Measurements from ENCODE around the gene CDH4. TPM values are rescaled to one million over a fixed set of nuclear protein-coding genes. Genes with fewer than 3 reads are reported as not detected.

CDH4 gene
- total RNA-seq, 1 donor from 2014 or later = not detected

- CTCF ChIA-PET = interaction anchor here (0.9 kb wide), 1 partner anchor 13 kb away, joined by 3 read pairs; no protein-coding TSS in a partner anchor
- H3K27me3 Mint-ChIP-seq = peaks cover 11% of the 10 kb centered on the region
Observed at GRCh38 chr20:61912665-61913422, 660.8 kb downstream of the CDH4 start.

GRCh38 chr20:61913423-61914225, 661.6 kb downstream of the CDH4 start:
- peaks cover 11% of the 10 kb centered on the region for H3K27me3 Mint-ChIP-seq
- no peaks in the 10 kb centered on the region for H3K9me3 Mint-ChIP-seq
- H3K27ac Mint-ChIP-seq = no peak overlapping the region
- no peaks in the 10 kb centered on the region for H3K36me3 Mint-ChIP-seq (ENCODE audit: low read depth)
- ChIA-PET POLR2A (no interaction called here), CTCF (no interaction called here)
- ATAC-seq (ENCODE audit: low read depth) = no peak
- peaks cover 14% of the 10 kb centered on the region for H3K4me1 Mint-ChIP-seq
- TF ChIP-seq CTCF (IDR thresholded peaks at IDR 0.05) = no peak
- DNase-seq = no peak
- intact Hi-C loops (cut with micrococcal nuclease) = no loop called here
- H3K4me3 Mint-ChIP-seq = no peak overlapping the region

More at GRCh38 chr20:61912665-61913422, 660.8 kb downstream of the CDH4 start:
- DNase-seq (no peak), ATAC-seq (ENCODE audit: low read depth) (peak; percentile 75)
- H3K27ac Mint-ChIP-seq = no peak overlapping the region
- intact Hi-C loops (cut with micrococcal nuclease) = no loop called here
- peaks cover 14% of the 10 kb centered on the region for H3K4me1 Mint-ChIP-seq
- no peaks in the 10 kb centered on the region for H3K36me3 Mint-ChIP-seq (ENCODE audit: low read depth)
- H3K4me3 Mint-ChIP-seq = no peak overlapping the region
- H3K9me3 Mint-ChIP-seq = no peaks in the 10 kb centered on the region
- POLR2A ChIA-PET = no interaction called here
- no peak for TF ChIP-seq CTCF (IDR thresholded peaks at IDR 0.05)

- intact Hi-C loops (cut with micrococcal nuclease) = no loop called here
- ATAC-seq (ENCODE audit: low read depth) (no peak), DNase-seq (no peak)
- ChIA-PET POLR2A (no interaction called here), CTCF (no interaction called here)
- H3K36me3 Mint-ChIP-seq (ENCODE audit: low read depth) = no peaks in the 10 kb centered on the region
- H3K4me3 Mint-ChIP-seq = no peak overlapping the region
- no peaks in the 10 kb centered on the region for H3K9me3 Mint-ChIP-seq
- no peak overlapping the region for H3K27ac Mint-ChIP-seq
- peaks cover 14% of the 10 kb centered on the region for H3K4me1 Mint-ChIP-seq
- H3K27me3 Mint-ChIP-seq = peaks cover 11% of the 10 kb centered on the region
- TF ChIP-seq CTCF (IDR thresholded peaks at IDR 0.05) = no peak
Observed at GRCh38 chr20:61915101-61915500, 663.0 kb downstream of the CDH4 start.

- POLR2A ChIA-PET = no interaction called here
- Mint-ChIP-seq H3K27me3 (peaks cover 11% of the 10 kb centered on the region), H3K4me3 (no peak overlapping the region), H3K9me3 (no peaks in the 10 kb centered on the region), H3K27ac (no peak overlapping the region), H3K36me3 (ENCODE audit: low read depth) (no peaks in the 10 kb centered on the region), H3K4me1 (peaks cover 14% of the 10 kb centered on the region)
- ATAC-seq (ENCODE audit: low read depth) (no peak), DNase-seq (no peak)
- no peak for TF ChIP-seq CTCF (IDR thresholded peaks at IDR 0.05)
- intact Hi-C loops (cut with micrococcal nuclease) = no loop called here
- CTCF ChIA-PET = no interaction called here
Observed at GRCh38 chr20:61916318-61916891, 664.3 kb downstream of the CDH4 start.

Measured in activated B cell treated with CpG ODN at 0.5 μM for 24 hours (primary cell).